ENCODE measurements around the gene CHP1. TPM values are rescaled to one million over a fixed set of nuclear protein-coding genes. Genes with fewer than 3 reads are reported as not detected.

Gene CHP1
- total and polyA plus RNA-seq, 2 donors: 21.6 to 38.8 TPM

Other genes starting within 250 kb of the CHP1 start
- 12.9 TPM for gene INO80, start 115.0 kb upstream of the CHP1 start, total RNA-seq
- gene INO80, start 115.0 kb upstream of the CHP1 start, polyA plus RNA-seq: 7.6 TPM
- gene EXD1, start 511 bp upstream of the CHP1 start, total RNA-seq: 0.09 TPM
- 0.34 TPM for gene EXD1, start 511 bp upstream of the CHP1 start, polyA plus RNA-seq
- 19.5 TPM for gene OIP5, start 101.3 kb downstream of the CHP1 start, total RNA-seq
- 2.4 TPM for gene OIP5, start 101.3 kb downstream of the CHP1 start, polyA plus RNA-seq
- 152 TPM for gene NUSAP1, start 101.6 kb downstream of the CHP1 start, total RNA-seq
- 14.0 TPM for gene NUSAP1, start 101.6 kb downstream of the CHP1 start, polyA plus RNA-seq
- 19.7 TPM for gene NDUFAF1, start 171.2 kb downstream of the CHP1 start, total RNA-seq
- gene NDUFAF1, start 171.2 kb downstream of the CHP1 start, polyA plus RNA-seq: 19.5 TPM
- 15.3 TPM for gene RTF1, start 185.8 kb downstream of the CHP1 start, total RNA-seq
- 19.0 TPM for gene RTF1, start 185.8 kb downstream of the CHP1 start, polyA plus RNA-seq